WERI-Rb-1 (cell line): ENCODE results near the gene POMT1.

Source experiments
- DNase-seq: peaks from one replicate; pipeline ENCODE4 v3.0.0-alpha.2; 2020
- H3K27ac ChIP-seq: fragments of 250-450 bp; sonication (Bioruptor Pico); 2 replicates; pipeline ENCODE4 v1.5.1; 2020; ENCODE audit warnings: mild to moderate bottlenecking, moderate library complexity
- H3K27me3 ChIP-seq: fragments of 250-450 bp; sonication (Bioruptor Pico); 2 replicates; pipeline ENCODE4 v1.5.1; 2021; ENCODE audit warnings: mild to moderate bottlenecking, low read depth, moderate library complexity; ENCODE audit not compliant: insufficient read depth, severe bottlenecking
- H3K36me3 ChIP-seq: fragments of 250-450 bp; sonication (Bioruptor Pico); 2 replicates; pipeline ENCODE4 v1.5.1; 2020; ENCODE audit warnings: mild to moderate bottlenecking, moderate library complexity
- H3K4me3 ChIP-seq: 2 replicates; pipeline ENCODE4 v1.5.1; 2011; ENCODE audit warnings: low read depth, mild to moderate bottlenecking, control low read depth, low read length
- H3K9me3 ChIP-seq: fragments of 250-450 bp; sonication (Bioruptor Pico); 2 replicates; pipeline ENCODE4 v1.5.1; 2021; ENCODE audit warnings: mild to moderate bottlenecking, moderate library complexity; ENCODE audit not compliant: severe bottlenecking
- CTCF ChIP-seq: IDR thresholded peaks from 2 replicates; pipeline ENCODE4 v1.5.1; 2011; ENCODE audit warnings: low read depth, mild to moderate bottlenecking, control low read depth, inconsistent platforms, low read length

POMT1 gene

GRCh38 chr9:131559421-131560000 lies 56.8 kb downstream of the POMT1 start:
- TF ChIP-seq CTCF: no peak
- DNase-seq: no peak

DNA sequence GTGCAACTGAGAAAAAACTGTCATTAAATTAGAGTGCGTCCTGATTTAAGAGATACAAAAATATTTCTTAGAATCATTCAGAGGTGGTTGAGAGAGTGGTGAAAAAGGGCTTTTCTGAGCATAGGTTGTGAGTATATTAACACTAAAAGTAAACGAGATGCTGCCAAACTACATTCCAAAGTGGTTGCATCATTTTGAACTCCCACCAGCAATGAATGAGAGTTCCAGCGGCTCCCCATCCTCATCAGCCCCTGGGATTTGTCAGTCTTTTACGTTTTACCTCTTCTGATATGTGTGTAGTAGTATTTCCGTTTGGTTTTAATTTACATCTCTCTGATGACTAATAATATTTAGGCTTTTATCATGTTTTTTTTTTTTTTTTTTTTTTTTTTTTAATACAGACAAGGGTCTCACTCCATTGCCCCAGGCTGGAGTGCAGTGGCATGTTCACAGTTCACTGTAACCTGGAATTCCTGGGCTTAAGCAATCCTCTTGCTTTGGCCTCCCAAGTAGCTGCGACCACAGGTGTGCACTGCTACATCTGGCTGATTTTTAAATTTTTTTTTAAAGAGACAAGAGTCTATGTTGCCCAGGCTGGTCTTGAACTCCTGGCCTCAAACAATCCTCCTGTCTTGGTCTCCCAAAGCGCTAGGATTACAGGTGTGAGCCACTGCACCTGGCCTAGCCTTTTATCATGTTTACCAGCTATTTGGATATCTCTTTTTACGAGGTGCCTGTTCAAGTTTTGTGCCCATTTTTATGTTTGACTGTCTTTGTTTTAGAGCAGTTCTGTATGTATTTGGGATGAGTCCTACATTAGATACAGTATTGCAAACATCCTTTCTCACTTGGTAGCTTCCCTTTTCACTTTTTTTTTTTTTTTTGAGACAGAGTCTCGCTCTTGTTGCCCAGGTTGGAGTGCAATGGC lies 59.6 kb downstream of the POMT1 start:
- Histone ChIP-seq H3K9me3 (peaks cover 4% of the 10 kb centered on the region), H3K36me3 (no peaks in the 10 kb centered on the region), H3K27ac (no peak overlapping the region), H3K4me3 (no peak overlapping the region), H3K27me3 (no peaks in the 10 kb centered on the region)
- no peak for DNase-seq
- TF ChIP-seq CTCF: no peak

More at GRCh38 chr9:131559421-131560000, 56.8 kb downstream of the POMT1 start:
- Histone ChIP-seq H3K9me3 (peaks cover 4% of the 10 kb centered on the region), H3K36me3 (no peaks in the 10 kb centered on the region), H3K27me3 (no peaks in the 10 kb centered on the region), H3K4me3 (no peak overlapping the region), H3K27ac (no peak overlapping the region)

GRCh38 chr9:131565369-131565768 lies 62.7 kb downstream of the POMT1 start:
- no peak for TF ChIP-seq CTCF
- H3K9me3 ChIP-seq: peaks cover 4% of the 10 kb centered on the region
- no peak overlapping the region for H3K27ac ChIP-seq

DNA sequence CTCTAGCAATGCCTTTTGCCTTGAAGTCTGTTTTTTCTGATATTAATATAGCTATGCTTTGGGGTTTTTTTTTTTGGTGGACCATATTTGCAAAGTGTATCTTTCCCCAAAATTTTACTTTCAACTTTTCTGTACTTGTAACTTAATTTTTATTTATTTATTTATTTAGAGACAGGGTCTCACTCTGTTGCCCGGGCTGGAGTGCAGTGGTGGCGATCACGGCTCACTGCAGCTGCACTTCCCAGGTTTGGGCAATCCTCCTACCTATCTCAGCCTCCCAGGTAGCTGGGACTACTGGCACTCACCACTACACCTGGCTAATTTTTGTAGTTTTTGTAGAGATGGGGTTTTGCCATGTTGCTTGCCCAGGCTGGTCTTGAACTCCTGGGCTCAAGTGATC lies 63.4 kb downstream of the POMT1 start:
- Histone ChIP-seq H3K4me3 (no peak overlapping the region), H3K27me3 (no peaks in the 10 kb centered on the region), H3K9me3 (peaks cover 4% of the 10 kb centered on the region), H3K27ac (no peak overlapping the region), H3K36me3 (no peaks in the 10 kb centered on the region)
- no peak for TF ChIP-seq CTCF
- DNase-seq: no peak

More at GRCh38 chr9:131565369-131565768, 62.7 kb downstream of the POMT1 start:
- no peaks in the 10 kb centered on the region for H3K27me3 ChIP-seq
- H3K4me3 ChIP-seq: no peak overlapping the region
- no peaks in the 10 kb centered on the region for H3K36me3 ChIP-seq
- no peak for DNase-seq

- H3K9me3 ChIP-seq: peaks cover 4% of the 10 kb centered on the region
- H3K27me3 ChIP-seq: no peaks in the 10 kb centered on the region
- H3K27ac ChIP-seq: no peak overlapping the region
- H3K36me3 ChIP-seq: no peaks in the 10 kb centered on the region
- no peak for DNase-seq
- no peak for TF ChIP-seq CTCF
- no peak overlapping the region for H3K4me3 ChIP-seq
Observed at GRCh38 chr9:131567910-131568309, 65.2 kb downstream of the POMT1 start.
